Measurements from ENCODE around the gene SH3BP5L.

DNA sequence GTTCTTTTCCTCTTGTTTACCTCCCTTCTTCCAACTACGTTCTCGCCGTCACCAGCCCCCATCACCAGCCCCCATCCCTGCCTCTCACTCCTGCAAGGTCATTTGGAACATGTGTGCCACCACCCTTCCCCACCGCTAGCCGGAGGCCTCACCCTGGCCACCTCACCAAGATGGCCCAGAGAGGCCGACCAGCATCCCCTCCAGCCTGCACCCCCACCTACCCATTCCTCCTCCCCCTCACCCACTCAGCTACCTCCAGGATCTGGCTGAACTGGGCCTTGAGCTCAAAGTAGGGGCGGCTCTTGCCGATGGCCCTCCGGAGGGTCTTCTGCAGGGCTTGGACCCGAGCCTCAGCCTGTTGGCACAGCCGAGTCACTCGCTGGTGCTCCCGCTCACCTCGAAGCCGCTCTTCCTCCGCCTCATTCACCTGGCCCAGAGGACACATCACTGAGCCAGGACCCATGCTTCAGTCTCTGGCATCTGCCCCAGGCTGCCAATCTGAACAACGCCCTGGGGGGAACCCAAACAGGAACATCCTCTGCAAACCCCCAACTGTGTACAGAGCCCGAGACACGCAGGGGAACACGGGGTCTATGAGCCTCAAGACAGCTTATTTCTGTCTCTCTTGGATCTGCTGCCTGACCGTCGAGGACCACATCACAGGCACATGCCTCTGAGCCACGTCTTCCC lies 12.8 kb downstream of the SH3BP5L start:
- TF ChIP-seq, protein P1, sequence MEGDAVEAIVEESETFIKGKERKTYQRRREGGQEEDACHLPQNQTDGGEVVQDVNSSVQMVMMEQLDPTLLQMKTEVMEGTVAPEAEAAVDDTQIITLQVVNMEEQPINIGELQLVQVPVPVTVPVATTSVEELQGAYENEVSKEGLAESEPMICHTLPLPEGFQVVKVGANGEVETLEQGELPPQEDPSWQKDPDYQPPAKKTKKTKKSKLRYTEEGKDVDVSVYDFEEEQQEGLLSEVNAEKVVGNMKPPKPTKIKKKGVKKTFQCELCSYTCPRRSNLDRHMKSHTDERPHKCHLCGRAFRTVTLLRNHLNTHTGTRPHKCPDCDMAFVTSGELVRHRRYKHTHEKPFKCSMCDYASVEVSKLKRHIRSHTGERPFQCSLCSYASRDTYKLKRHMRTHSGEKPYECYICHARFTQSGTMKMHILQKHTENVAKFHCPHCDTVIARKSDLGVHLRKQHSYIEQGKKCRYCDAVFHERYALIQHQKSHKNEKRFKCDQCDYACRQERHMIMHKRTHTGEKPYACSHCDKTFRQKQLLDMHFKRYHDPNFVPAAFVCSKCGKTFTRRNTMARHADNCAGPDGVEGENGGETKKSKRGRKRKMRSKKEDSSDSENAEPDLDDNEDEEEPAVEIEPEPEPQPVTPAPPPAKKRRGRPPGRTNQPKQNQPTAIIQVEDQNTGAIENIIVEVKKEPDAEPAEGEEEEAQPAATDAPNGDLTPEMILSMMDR (IDR thresholded peaks at IDR 0.05): no peak
- TF ChIP-seq POLR2A (IDR thresholded peaks at IDR 0.05): no peak
